IMR-90 (cell line): ENCODE data around the gene TRPV4. TPM values are rescaled to one million over a fixed set of nuclear protein-coding genes. Genes with fewer than 3 reads are reported as not detected.
"Not testable (repeated sequence)": the region's sequence is repeated elsewhere in the genome, so short reads cannot be mapped to it uniquely, and the experiment has no call there.

Experiments used
- ATAC-seq: fragments of 200-7000 bp; cut with Tn5 transposase; 2 replicates; pipeline ENCODE4 v1.9.1; 2020; ENCODE audit warnings: low read depth, mild to moderate bottlenecking, moderate library complexity
- BruUV-seq: library from RNA; stranded (reverse); fragments of 400-500 nt; replicated peaks from 2 replicates; lab custom pipeline; 2021; lab: Mats Ljungman, UMichigan
- CTCF ChIA-PET: fragments of 300-600 bp; formaldehyde crosslinking; extraction: SDS; loops from one replicate; lab custom pipeline; 2021; ENCODE audit warnings: antibody characterized with exemption; lab: Yijun Ruan, JAX
- POLR2A ChIA-PET: fragments of 300-600 bp; sonication (Branson Sonifier 250); formaldehyde crosslinking; loops from one replicate; lab custom pipeline; 2022; ENCODE audit warnings: antibody characterized with exemption; ENCODE audit not compliant: unreplicated experiment; lab: Charles Lee
- DNase-seq: peaks from one replicate; pipeline ENCODE4 v3.0.0; 2013
- H2AFZ ChIP-seq: replicated peaks from 2 replicates; pipeline ENCODE3; 2013; ENCODE audit warnings: low read length, mild to moderate bottlenecking; ENCODE audit not compliant: poor library complexity
- H2AK5ac ChIP-seq: 2 replicates; pipeline ENCODE4 v1.6.1; 2013; ENCODE audit warnings: low read depth, low read length, inconsistent platforms
- H2AK9ac ChIP-seq: replicated peaks from 2 replicates; pipeline ENCODE3; 2013; ENCODE audit warnings: mild to moderate bottlenecking, low read depth, low read length, moderate library complexity; ENCODE audit not compliant: poor library complexity
- H2BK120ac ChIP-seq: 2 replicates; pipeline ENCODE4 v1.6.1; 2013; ENCODE audit warnings: low read depth, low read length, inconsistent platforms
- H2BK15ac ChIP-seq: 3 replicates; pipeline ENCODE4 v1.6.1; 2013; ENCODE audit warnings: low read depth, low read length, inconsistent platforms
- H2BK20ac ChIP-seq: 2 replicates; pipeline ENCODE4 v1.6.1; 2013; ENCODE audit warnings: low read depth, mild to moderate bottlenecking, inconsistent platforms, low read length, moderate library complexity
- H2BK5ac ChIP-seq: 2 replicates; pipeline ENCODE4 v1.6.1; 2013; ENCODE audit warnings: mild to moderate bottlenecking, low read depth, low read length, inconsistent platforms; ENCODE audit not compliant: poor library complexity, severe bottlenecking
- H3K14ac ChIP-seq: replicated peaks from 2 replicates; pipeline ENCODE4 v1.6.1; 2013; ENCODE audit warnings: low read depth, low read length, inconsistent platforms
- H3K18ac ChIP-seq: 2 replicates; pipeline ENCODE4 v1.6.1; 2013; ENCODE audit warnings: low read depth, low read length, control low read depth
- H3K23ac ChIP-seq: 2 replicates; pipeline ENCODE4 v1.6.1; 2013; ENCODE audit warnings: low read depth, low read length, inconsistent platforms
- H3K27ac ChIP-seq: 2 replicates; pipeline ENCODE4 v1.5.1; 2013; ENCODE audit warnings: mild to moderate bottlenecking, control low read depth, low read length; ENCODE audit not compliant: insufficient read depth
- H3K27me3 ChIP-seq: 2 replicates; pipeline ENCODE4 v1.6.1; 2013; ENCODE audit warnings: low read length; ENCODE audit not compliant: control insufficient read depth, insufficient read depth
- H3K36me3 ChIP-seq: 2 replicates; pipeline ENCODE4 v1.6.1; 2013; ENCODE audit warnings: low read length, mixed read lengths; ENCODE audit not compliant: control insufficient read depth, insufficient read depth
- H3K4ac ChIP-seq: 2 replicates; pipeline ENCODE4 v1.6.1; 2013; ENCODE audit warnings: low read depth, low read length, inconsistent platforms
- H3K4me1 ChIP-seq: 2 replicates; pipeline ENCODE4 v1.6.1; 2013; ENCODE audit warnings: low read length, mixed read lengths; ENCODE audit not compliant: control insufficient read depth, insufficient read depth
- H3K4me2 ChIP-seq: 2 replicates; pipeline ENCODE4 v1.6.1; 2013; ENCODE audit warnings: low read depth, mild to moderate bottlenecking, control low read depth, low read length, moderate library complexity
- H3K4me3 ChIP-seq: 2 replicates; pipeline ENCODE4 v1.5.1; 2013; ENCODE audit warnings: low read depth, mild to moderate bottlenecking, control low read depth, low read length, moderate library complexity; ENCODE audit not compliant: insufficient read depth
- H3K56ac ChIP-seq: 2 replicates; pipeline ENCODE4 v1.6.1; 2013; ENCODE audit warnings: low read length, inconsistent platforms; ENCODE audit not compliant: insufficient read depth; ENCODE audit errors: extremely low read depth
- H3K79me1 ChIP-seq, 2 experiments: 2 replicates each; pipeline ENCODE4 v1.6.1; 2013; ENCODE audit warnings: low read length in 2 of 2, inconsistent platforms in 1 of 2, low read depth in 1 of 2
- H3K9ac ChIP-seq: 2 replicates; pipeline ENCODE4 v1.6.1; 2013; ENCODE audit warnings: low read depth, low read length, control low read depth
- H3K9me1 ChIP-seq: 2 replicates; pipeline ENCODE4 v1.6.1; 2013; ENCODE audit warnings: low read length, inconsistent platforms; ENCODE audit not compliant: insufficient read depth
- H3K9me3 ChIP-seq: 2 replicates; pipeline ENCODE4 v1.6.1; 2013; ENCODE audit warnings: low read length; ENCODE audit not compliant: control insufficient read depth, insufficient read depth
- H4K20me1 ChIP-seq: 2 replicates; pipeline ENCODE4 v1.6.1; 2013; ENCODE audit warnings: low read length, inconsistent platforms; ENCODE audit not compliant: insufficient read depth
- H4K5ac ChIP-seq: 2 replicates; pipeline ENCODE4 v1.6.1; 2013; ENCODE audit warnings: mild to moderate bottlenecking, low read depth, low read length, control low read depth
- H4K8ac ChIP-seq, 2 experiments: 2 replicates each; pipeline ENCODE4 v1.6.1; 2013; ENCODE audit warnings: low read depth in 2 of 2, low read length in 2 of 2, control low read depth in 1 of 2, inconsistent platforms in 1 of 2
- H4K91ac ChIP-seq: 2 replicates; pipeline ENCODE4 v1.6.1; 2013; ENCODE audit warnings: low read depth, low read length, inconsistent platforms; ENCODE audit not compliant: insufficient read depth
- CEBPB ChIP-seq: IDR thresholded peaks from 2 replicates; pipeline ENCODE4 v1.6.1; 2012; ENCODE audit warnings: low read depth, low read length, improper control_type of control experiment
- RFX5 ChIP-seq: IDR thresholded peaks from 2 replicates; pipeline ENCODE4 v1.8.0; 2012; ENCODE audit warnings: low read depth, mild to moderate bottlenecking, low read length, moderate library complexity
- WGBS, 2 experiments: methylation state at CpG; one replicate each; pipeline versions ENCODE4 v1.1.5 to v1.1.7; 2013; ENCODE audit warnings: missing lambda C conversion rate in 2 of 2; ENCODE audit not compliant: insufficient read length in 1 of 2; ENCODE audit errors: extremely low coverage in 2 of 2; 5-methylcytosine and 5-hydroxymethylcytosine counted together
- dilution Hi-C: fragments of 300-500 bp; cut with HindIII; formaldehyde crosslinking; loops from one replicate; pipeline ENCODE4 v1.14.3; 2018; ENCODE audit warnings: low sequenced_read_pairs; ENCODE audit not compliant: unreplicated experiment
- in situ Hi-C: fragments of 300-500 bp; cut with MboI; formaldehyde crosslinking; loops from 3 replicates; pipeline ENCODE4 v1.14.3; 2019; ENCODE audit warnings: low sequenced_read_pairs, inconsistent platforms, mixed read lengths
- intact Hi-C: fragments of 100-400 bp; cut with micrococcal nuclease; formaldehyde crosslinking; loops from 2 replicates; pipeline ENCODE4 v1.10.0; 2022
- polyA plus RNA-seq, 3 experiments: library from polyadenylated mRNA; depleted of rRNA; stranded (reverse); fragments of >200 nt; gene quantifications; 2 replicates each; pipeline ENCODE4 v1.2.3, GENCODE V29; 2012; ENCODE audit warnings: low replicate concordance in 1 of 3
- total RNA-seq: library from RNA; depleted of rRNA; stranded (reverse); fragments of >200 nt; gene quantifications from 2 replicates; pipeline ENCODE4 v1.2.3, GENCODE V29; 2012

Gene TRPV4
- total and polyA plus RNA-seq, 2 of the 4 experiments (the other 2 are of a cell fraction): 1.1 to 6.1 TPM

DNA sequence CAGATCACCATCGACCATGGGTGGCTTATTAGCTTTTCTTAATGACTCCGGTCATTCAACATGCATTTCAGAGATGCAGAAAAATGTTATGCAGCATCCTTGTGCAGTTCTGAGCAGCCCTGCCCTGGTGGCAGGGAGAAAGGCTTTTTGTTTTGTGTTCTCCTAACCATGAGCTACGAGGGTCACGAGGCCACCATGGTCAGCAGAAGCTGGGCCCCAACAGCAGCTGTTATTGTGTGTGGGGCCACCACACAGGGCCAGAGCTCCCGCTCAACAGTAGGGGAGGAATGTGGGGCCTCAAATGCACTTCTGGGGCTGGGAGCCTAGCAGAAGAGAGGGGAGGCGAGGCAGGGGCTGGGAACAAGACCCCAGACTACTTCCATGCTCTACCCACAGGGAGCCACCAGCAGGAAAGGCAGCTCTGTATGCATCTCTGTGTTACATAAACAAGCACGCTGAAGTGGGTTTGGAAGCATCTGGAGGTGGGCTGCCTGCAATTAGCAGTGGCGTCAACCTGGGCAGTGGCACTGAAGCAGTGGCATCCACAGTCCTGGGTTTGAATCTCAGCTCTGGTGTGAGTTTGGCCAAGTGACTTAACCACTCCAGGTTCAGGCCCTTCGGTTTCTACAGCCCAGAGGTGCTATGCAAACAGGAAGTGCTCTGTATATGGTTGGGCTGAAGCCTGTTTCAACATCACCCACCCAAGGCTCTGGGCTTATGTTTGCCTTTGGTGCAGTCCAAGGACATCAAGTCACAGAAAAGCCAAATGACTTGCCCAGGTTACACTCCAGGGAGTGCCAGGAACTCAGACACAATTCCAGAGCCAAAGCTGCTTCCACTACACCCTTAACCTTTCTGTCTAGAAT lies 30.9 kb upstream of the TRPV4 start:
- H2AFZ ChIP-seq: peak overlapping the region; percentile 12
- peak; percentile 63 for DNase-seq
- POLR2A ChIA-PET: interaction anchor here (0.6 kb wide), 1 partner anchor 36 kb away, joined by 3 read pairs; no protein-coding TSS in a partner anchor
- H3K4me3 ChIP-seq: no peak overlapping the region
- H3K9ac ChIP-seq: no peak overlapping the region
- H3K4me2 ChIP-seq: no peak overlapping the region
- BruUV-seq: no TSS peak
- H3K9me3 ChIP-seq: no peaks in the 10 kb centered on the region
- no peak for TF ChIP-seq RFX5
- TF ChIP-seq CEBPB: peak; percentile 72; the same call in 1 of the 2 replicates
- H4K5ac ChIP-seq: no peak overlapping the region
- peak overlapping the region; percentile 27; the same call in 1 of the 2 replicates for H3K14ac ChIP-seq
- H3K9me1 ChIP-seq: peaks cover 18% of the 10 kb centered on the region
- peaks cover 20 to 56% of the 10 kb centered on the region in 2 experiments for H3K79me1 ChIP-seq
- H2AK9ac ChIP-seq: peak overlapping the region; percentile 62
- H2BK20ac ChIP-seq: no peak overlapping the region; the same call in 1 of the 2 replicates
- H3K56ac ChIP-seq: no peak overlapping the region
- CTCF ChIA-PET: interaction anchor here (1.4 kb wide), 1 partner anchor 11 kb away, joined by 3 read pairs; no protein-coding TSS in a partner anchor
- H4K8ac ChIP-seq: 0 out of 4 replicates have a peak overlapping the region, but pooled peaks of 1 of the 2 experiments have one; percentile 4
- peak overlapping the region; percentile 7; the same call in 1 of the 2 replicates for H3K27ac ChIP-seq
- no peaks in the 10 kb centered on the region for H3K27me3 ChIP-seq
- in situ Hi-C loops: no loop called here
- peak overlapping the region; percentile 5; the same call in 1 of the 2 replicates for H4K91ac ChIP-seq
- H3K36me3 ChIP-seq: peaks cover 4% of the 10 kb centered on the region
- intact Hi-C loops: no loop called here
- H3K23ac ChIP-seq: 0 out of 2 replicates have a peak overlapping the region, but pooled peaks have one; percentile 13
- peak overlapping the region; percentile 45 for H2AK5ac ChIP-seq
- ATAC-seq: peak; percentile 96
- peaks cover 16% of the 10 kb centered on the region for H4K20me1 ChIP-seq
- H3K4ac ChIP-seq: no peak overlapping the region
- peaks cover 7% of the 10 kb centered on the region; the same call in 1 of the 2 replicates for H3K4me1 ChIP-seq
- H3K18ac ChIP-seq: no peak overlapping the region
- dilution Hi-C loops: no loop called here
- WGBS, 2 experiments: 100% methylated on average over 1 of the region's 9 CpGs; no CpG with 5 or more reads in 1 of the 2 experiments
- H2BK5ac ChIP-seq: no peak overlapping the region
- no peak overlapping the region for H2BK120ac ChIP-seq
- no peak overlapping the region for H2BK15ac ChIP-seq

DNA sequence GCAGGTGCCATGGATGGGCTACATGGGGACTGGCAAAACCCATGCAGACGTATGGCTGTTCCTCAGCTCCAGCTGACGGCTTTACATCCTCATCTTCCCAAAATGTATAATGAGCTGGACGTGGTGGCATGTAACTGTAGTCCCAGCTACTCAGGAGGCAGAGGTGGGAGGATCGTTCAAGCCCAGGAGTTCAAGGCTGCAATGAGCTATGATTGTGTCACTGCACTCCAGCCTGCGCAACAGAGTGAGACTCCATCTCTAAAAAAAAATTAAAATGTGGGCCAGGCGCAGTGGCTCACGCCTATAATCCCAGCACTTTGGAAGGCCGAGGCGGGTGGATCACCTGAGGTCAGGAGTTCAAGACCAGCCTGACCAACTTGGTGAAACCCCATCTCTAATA lies 29.3 kb upstream of the TRPV4 start:
- H3K4me2 ChIP-seq, H3K9ac ChIP-seq, CTCF ChIA-PET, H4K5ac ChIP-seq, H2AFZ ChIP-seq, H4K91ac ChIP-seq, H2BK20ac ChIP-seq, H3K9me3 ChIP-seq, H3K56ac ChIP-seq, H2BK5ac ChIP-seq, BruUV-seq, H2BK120ac ChIP-seq, intact Hi-C loops, POLR2A ChIA-PET, H3K27me3 ChIP-seq, H2AK9ac ChIP-seq, DNase-seq, ATAC-seq, H3K14ac ChIP-seq, H3K4me3 ChIP-seq, H3K4ac ChIP-seq, in situ Hi-C loops, H2AK5ac ChIP-seq, H3K4me1 ChIP-seq, H3K18ac ChIP-seq, H4K8ac ChIP-seq, H2BK15ac ChIP-seq, H3K27ac ChIP-seq, dilution Hi-C loops, H3K23ac ChIP-seq: not testable (repeated sequence)
- peaks cover 11 to 54% of the 10 kb centered on the region in 2 experiments; a peak in 3 of 4 replicates for H3K79me1 ChIP-seq
- WGBS, 2 experiments: 92% methylated on average over 2 of the region's 9 CpGs; no CpG with 5 or more reads in 1 of the 2 experiments
- peaks cover 29% of the 10 kb centered on the region for H4K20me1 ChIP-seq
- H3K9me1 ChIP-seq: peaks cover 17% of the 10 kb centered on the region
- H3K36me3 ChIP-seq: peaks cover 13% of the 10 kb centered on the region
